Activated CD4-positive, alpha-beta T cell treated with anti-CD3 and anti-CD28 coated beads, Interleukin-2, amount 10 ng/mL, durations not matched to agents 7 days and 5 days (primary cell): ENCODE data around the gene SNX13. TPM values are rescaled to one million over a fixed set of nuclear protein-coding genes. Genes with fewer than 3 reads are reported as not detected.

Source experiments
- CTCF ChIA-PET: fragments of 350-600 bp; sonication (Branson Sonifier 250); formaldehyde crosslinking; loops from one replicate; lab custom pipeline; 2021; ENCODE audit warnings: antibody characterized with exemption; lab: Charles Lee
- POLR2A ChIA-PET: fragments of 350-600 bp; sonication (Branson Sonifier 250); formaldehyde crosslinking; loops from one replicate; lab custom pipeline; 2021; ENCODE audit warnings: antibody characterized with exemption; lab: Charles Lee
- DNase-seq: peaks from one replicate; pipeline ENCODE4 v3.0.0-alpha.2; 2020
- H3K27ac Mint-ChIP-seq: one replicate; pipeline ENCODE4 v1.8.0; 2021; ENCODE audit warnings: mild to moderate bottlenecking, moderate library complexity, mixed read lengths
- H3K27me3 Mint-ChIP-seq: one replicate; pipeline ENCODE4 v1.8.0; 2021; ENCODE audit warnings: mixed read lengths
- H3K36me3 Mint-ChIP-seq: one replicate; pipeline ENCODE4 v1.8.0; 2021; ENCODE audit warnings: low read depth, mixed read lengths
- H3K4me1 Mint-ChIP-seq: one replicate; pipeline ENCODE4 v1.8.0; 2021; ENCODE audit warnings: mixed read lengths
- H3K4me3 Mint-ChIP-seq: one replicate; pipeline ENCODE4 v1.8.0; 2021; ENCODE audit warnings: mild to moderate bottlenecking, moderate library complexity, mixed read lengths
- H3K9me3 Mint-ChIP-seq: one replicate; pipeline ENCODE4 v1.8.0; 2021; ENCODE audit warnings: mixed read lengths
- total RNA-seq, 2 experiments: library from RNA; stranded (reverse); gene quantifications; one replicate each; pipeline ENCODE4 v1.2.3, GENCODE V29; 2021

The SNX13 gene
- total RNA-seq, 2 experiments from 2014 or later: 25.3 to 26.3 TPM

GRCh38 chr7:17849504-17849903 lies 90.8 kb downstream of the SNX13 start:
- no peak for DNase-seq
- Mint-ChIP-seq H3K27ac (no peak overlapping the region), H3K4me1 (peaks cover 14% of the 10 kb centered on the region), H3K36me3 (peaks cover 41% of the 10 kb centered on the region), H3K9me3 (peaks cover 2% of the 10 kb centered on the region), H3K4me3 (no peak overlapping the region), H3K27me3 (no peaks in the 10 kb centered on the region)
- POLR2A ChIA-PET: no interaction called here
- CTCF ChIA-PET: no interaction called here

- DNase-seq: no peak
- Mint-ChIP-seq H3K27me3 (no peaks in the 10 kb centered on the region), H3K4me1 (peaks cover 22% of the 10 kb centered on the region), H3K36me3 (peaks cover 46% of the 10 kb centered on the region), H3K27ac (no peak overlapping the region), H3K9me3 (peaks cover 2% of the 10 kb centered on the region), H3K4me3 (no peak overlapping the region)
- ChIA-PET POLR2A (no interaction called here), CTCF (no interaction called here)
Observed at GRCh38 chr7:17848516-17848915, 91.8 kb downstream of the SNX13 start.

GRCh38 chr7:17846935-17847334 lies 93.4 kb downstream of the SNX13 start:
- Mint-ChIP-seq H3K4me1 (peaks cover 22% of the 10 kb centered on the region), H3K36me3 (peaks cover 40% of the 10 kb centered on the region), H3K4me3 (no peak overlapping the region), H3K27ac (no peak overlapping the region), H3K9me3 (peaks cover 2% of the 10 kb centered on the region), H3K27me3 (no peaks in the 10 kb centered on the region)
- POLR2A ChIA-PET: no interaction called here
- CTCF ChIA-PET: no interaction called here
- no peak for DNase-seq

- Mint-ChIP-seq H3K27me3 (no peaks in the 10 kb centered on the region), H3K4me3 (no peak overlapping the region), H3K27ac (no peak overlapping the region), H3K4me1 (peaks cover 22% of the 10 kb centered on the region), H3K36me3 (peaks cover 41% of the 10 kb centered on the region), H3K9me3 (peaks cover 2% of the 10 kb centered on the region)
- ChIA-PET CTCF (interaction anchor here (0.7 kb wide), 1 partner anchor 214 kb away, joined by 3 read pairs; no protein-coding TSS in a partner anchor), POLR2A (no interaction called here)
- no peak for DNase-seq
Observed at GRCh38 chr7:17845197-17845547, 95.1 kb downstream of the SNX13 start.

- ChIA-PET CTCF (interaction anchor here (0.7 kb wide), 1 partner anchor 214 kb away, joined by 3 read pairs; no protein-coding TSS in a partner anchor), POLR2A (no interaction called here)
- Mint-ChIP-seq H3K4me1 (peaks cover 22% of the 10 kb centered on the region), H3K27ac (no peak overlapping the region), H3K36me3 (peaks cover 44% of the 10 kb centered on the region), H3K27me3 (no peaks in the 10 kb centered on the region), H3K9me3 (peaks cover 2% of the 10 kb centered on the region), H3K4me3 (no peak overlapping the region)
- DNase-seq: no peak
Observed at GRCh38 chr7:17844514-17845196, 95.6 kb downstream of the SNX13 start.

GRCh38 chr7:17844022-17844421 lies 96.3 kb downstream of the SNX13 start:
- Mint-ChIP-seq H3K27me3 (no peaks in the 10 kb centered on the region), H3K4me3 (no peak overlapping the region), H3K9me3 (peaks cover 2% of the 10 kb centered on the region), H3K4me1 (peaks cover 22% of the 10 kb centered on the region), H3K27ac (no peak overlapping the region), H3K36me3 (peaks cover 41% of the 10 kb centered on the region)
- ChIA-PET CTCF (no interaction called here), POLR2A (no interaction called here)
- no peak for DNase-seq

- ChIA-PET CTCF (interaction anchor here (1.1 kb wide), 1 partner anchor 8 kb away, joined by 3 read pairs; no protein-coding TSS in a partner anchor), POLR2A (no interaction called here)
- Mint-ChIP-seq H3K4me3 (no peak overlapping the region), H3K4me1 (peaks cover 22% of the 10 kb centered on the region), H3K27ac (no peak overlapping the region), H3K9me3 (peaks cover 2% of the 10 kb centered on the region), H3K27me3 (no peaks in the 10 kb centered on the region), H3K36me3 (peaks cover 43% of the 10 kb centered on the region)
- no peak for DNase-seq
Observed at GRCh38 chr7:17843041-17843440, 97.3 kb downstream of the SNX13 start.

- DNase-seq: no peak
- POLR2A ChIA-PET: no interaction called here
- Mint-ChIP-seq H3K27me3 (no peaks in the 10 kb centered on the region), H3K27ac (no peak overlapping the region), H3K9me3 (no peaks in the 10 kb centered on the region), H3K36me3 (peaks cover 8% of the 10 kb centered on the region), H3K4me3 (no peak overlapping the region), H3K4me1 (no peaks in the 10 kb centered on the region)
- CTCF ChIA-PET: interaction anchor here (0.6 kb wide), 1 partner anchor 142 kb away, joined by 3 read pairs; no protein-coding TSS in a partner anchor
Observed at GRCh38 chr7:17832820-17833355, 107.4 kb downstream of the SNX13 start.

GRCh38 chr7:17832242-17832641 lies 108.1 kb downstream of the SNX13 start:
- POLR2A ChIA-PET: no interaction called here
- DNase-seq: no peak
- H3K4me3 Mint-ChIP-seq: no peak overlapping the region
- CTCF ChIA-PET: no interaction called here
- H3K36me3 Mint-ChIP-seq: peaks cover 7% of the 10 kb centered on the region
- H3K9me3 Mint-ChIP-seq: no peaks in the 10 kb centered on the region
- H3K27ac Mint-ChIP-seq: no peak overlapping the region
- no peaks in the 10 kb centered on the region for H3K27me3 Mint-ChIP-seq
- no peaks in the 10 kb centered on the region for H3K4me1 Mint-ChIP-seq

GRCh38 chr7:17830206-17830605 lies 110.1 kb downstream of the SNX13 start:
- POLR2A ChIA-PET: no interaction called here

GRCh38 chr7:17829001-17829400 lies 111.3 kb downstream of the SNX13 start:
- Mint-ChIP-seq H3K36me3 (peaks cover 13% of the 10 kb centered on the region), H3K9me3 (no peaks in the 10 kb centered on the region), H3K4me1 (no peaks in the 10 kb centered on the region), H3K27me3 (no peaks in the 10 kb centered on the region), H3K4me3 (no peak overlapping the region), H3K27ac (no peak overlapping the region)
- DNase-seq: no peak
- POLR2A ChIA-PET: no interaction called here
- CTCF ChIA-PET: interaction anchor here (0.6 to 1.0 kb wide), 2 partner anchors 37 to 376 kb away, joined by 3 read pairs; no protein-coding TSS in a partner anchor

More at GRCh38 chr7:17830206-17830605, 110.1 kb downstream of the SNX13 start:
- Mint-ChIP-seq H3K27ac (no peak overlapping the region), H3K4me3 (no peak overlapping the region), H3K4me1 (no peaks in the 10 kb centered on the region), H3K9me3 (no peaks in the 10 kb centered on the region), H3K36me3 (peaks cover 10% of the 10 kb centered on the region), H3K27me3 (no peaks in the 10 kb centered on the region)
- no peak for DNase-seq
- CTCF ChIA-PET: no interaction called here

GRCh38 chr7:17822547-17823173 lies 117.6 kb downstream of the SNX13 start:
- Mint-ChIP-seq H3K9me3 (no peaks in the 10 kb centered on the region), H3K27ac (no peak overlapping the region), H3K27me3 (no peaks in the 10 kb centered on the region), H3K36me3 (peaks cover 14% of the 10 kb centered on the region), H3K4me1 (no peaks in the 10 kb centered on the region), H3K4me3 (no peak overlapping the region)
- CTCF ChIA-PET: no interaction called here
- DNase-seq: no peak
- POLR2A ChIA-PET: no interaction called here

- no peak for DNase-seq
- Mint-ChIP-seq H3K27me3 (no peaks in the 10 kb centered on the region), H3K4me3 (no peak overlapping the region), H3K4me1 (no peaks in the 10 kb centered on the region), H3K9me3 (peaks cover 4% of the 10 kb centered on the region), H3K27ac (no peak overlapping the region), H3K36me3 (peaks cover 17% of the 10 kb centered on the region)
- POLR2A ChIA-PET: no interaction called here
- CTCF ChIA-PET: no interaction called here
Observed at GRCh38 chr7:17816903-17817302, 123.4 kb downstream of the SNX13 start.
